GM12878 (cell line): Measurements from ENCODE around the gene TRIM46. TPM values are rescaled to one million over a fixed set of nuclear protein-coding genes. Genes with fewer than 3 reads are reported as not detected.

ENCODE experiments used
- CHD4 ChIP-seq: fragments of 200-600 bp; sonication (generic); IDR thresholded peaks from 2 replicates; pipeline ENCODE4 v1.6.1; 2016; ENCODE audit warnings: mild to moderate bottlenecking
- E4F1 ChIP-seq: fragments of 450-650 bp; IDR thresholded peaks from 2 replicates; pipeline ENCODE4 v1.6.1; 2018; ENCODE audit warnings: borderline replicate concordance, mild to moderate bottlenecking; ENCODE audit not compliant: partially characterized antibody
- RB1 ChIP-seq: fragments of 450-650 bp; formaldehyde crosslinking; IDR thresholded peaks from 2 replicates; pipeline ENCODE4 v1.6.1; 2017; ENCODE audit warnings: mild to moderate bottlenecking, borderline replicate concordance
- USF2 ChIP-seq: IDR thresholded peaks from 2 replicates; pipeline ENCODE4 v1.6.1; 2011; ENCODE audit warnings: low read depth, low read length, improper control_type of control experiment, borderline replicate concordance
- ZBTB4 ChIP-seq: fragments of 450-650 bp; formaldehyde crosslinking; IDR thresholded peaks from 2 replicates; pipeline ENCODE4 v1.4.0; 2022; ENCODE audit warnings: mild to moderate bottlenecking, moderate library complexity
- polyA plus RNA-seq, 11 experiments: library from polyadenylated mRNA; depleted of rRNA in 4 of 11; unstranded in 6 of 11; stranded (reverse) in 5 of 11; fragments of >200 nt; fragmentation: Nextera tagmentation in 4 of 11; fragmentation: Illumina TruSeq in 1 of 11; extraction: Ambion mirVana in 4 of 11; extraction: Trizol in 1 of 11; gene quantifications; 1 replicate in 1 of 11; 2 replicates in 10 of 11; pipeline versions ENCODE4 v1.2.1 to v1.2.3, GENCODE V29; 2011 to 2016; ENCODE audit warnings: inconsistent platforms in 2 of 11, missing spikeins in 2 of 11, low read depth in 1 of 11
- total RNA-seq, 4 experiments: library from RNA; depleted of rRNA in 3 of 4; stranded (reverse); fragments of >200 nt in 3 of 4; fragmentation: Illumina TruSeq in 1 of 4; extraction: Trizol in 1 of 4; gene quantifications; 2 replicates each; pipeline versions ENCODE4 v1.2.1 to v1.2.3, GENCODE V29; 2013 to 2021

Gene TRIM46
- total and polyA plus RNA-seq, 10 of the 15 experiments (the other 5 are each of a cell fraction or from before 2014, with no cell fraction given), result 0.08 to 3.1 (median 0.97) TPM

GRCh38 chr1:155181371-155182051, 7.9 kb downstream of the TRIM46 start (continued):
- TF ChIP-seq RB1 (no peak), ZBTB4 (CRISPR knock-in tag) (no peak), CHD4 (no peak), USF2 (no peak), E4F1 (no peak)
